GM18868 (cell line): ENCODE measurements around the gene ADRA2B.
"Not testable (repeated sequence)": the region's sequence is repeated elsewhere in the genome, so short reads cannot be mapped to it uniquely, and the experiment has no call there.

Experiments
- ATAC-seq: cut with Tn5 transposase; IDR thresholded peaks from one replicate; pipeline ENCODE4 v1.9.1; 2021; ENCODE audit warnings: mild to moderate bottlenecking, moderate library complexity; ENCODE audit not compliant: unreplicated experiment

The ADRA2B gene

GRCh38 chr2:96071087-96071976 is 45.0 kb downstream of the ADRA2B start:
- ATAC-seq, result not testable (repeated sequence)

DNA sequence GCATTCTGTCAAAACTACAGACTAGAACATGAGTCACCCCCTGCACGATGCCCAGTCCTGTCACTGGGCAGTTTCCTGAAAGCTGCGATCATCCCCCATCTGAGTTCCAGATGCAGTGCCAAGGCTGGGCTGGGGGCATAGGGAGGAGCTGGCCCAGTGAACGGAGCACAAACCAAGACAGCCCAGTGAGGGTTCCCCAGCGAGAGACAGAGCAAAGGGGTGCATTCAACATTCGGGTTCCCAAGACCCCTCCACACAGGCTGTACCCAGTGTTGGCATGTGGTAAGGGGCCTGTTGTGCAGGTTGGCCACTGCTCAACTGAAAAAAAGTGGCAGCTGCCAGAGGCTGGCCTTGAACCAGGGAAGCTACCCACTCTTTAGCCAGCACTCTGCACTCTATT is 46.0 kb downstream of the ADRA2B start:
- ATAC-seq, result not testable (repeated sequence)

- not testable (repeated sequence) for ATAC-seq
These were observed 46.5 kb downstream of the ADRA2B start for GRCh38 chr2:96069878-96070277.

- not testable (repeated sequence) for ATAC-seq
These were observed 48.3 kb downstream of the ADRA2B start for GRCh38 chr2:96067902-96068581.

GRCh38 chr2:96067098-96067660 is 49.2 kb downstream of the ADRA2B start:
- not testable (repeated sequence) for ATAC-seq

DNA sequence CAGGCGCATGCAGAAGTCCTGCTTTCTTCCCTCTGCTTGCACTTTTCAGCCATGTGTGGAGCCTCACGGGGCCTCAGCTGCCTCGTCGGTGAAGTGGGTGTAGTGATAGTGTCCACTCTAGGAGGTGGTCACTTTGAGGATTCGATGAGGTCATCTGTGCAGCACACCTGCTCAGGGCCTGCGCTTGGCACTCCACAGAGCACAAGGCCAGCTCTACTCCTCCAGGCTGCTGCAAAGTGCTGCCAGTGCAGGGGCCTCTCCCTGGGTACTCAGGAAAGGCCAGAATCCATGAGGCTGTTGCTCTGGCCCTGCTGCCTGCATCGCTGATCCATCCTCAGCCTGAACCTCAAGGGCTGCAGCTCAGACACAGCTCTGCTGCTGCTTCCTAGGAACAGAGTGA is 49.9 kb downstream of the ADRA2B start:
- not testable (repeated sequence) for ATAC-seq

GRCh38 chr2:96065954-96066353 is 50.4 kb downstream of the ADRA2B start:
- ATAC-seq, result not testable (repeated sequence)

GRCh38 chr2:96065381-96065930 is 50.9 kb downstream of the ADRA2B start:
- ATAC-seq, result no peak

DNA sequence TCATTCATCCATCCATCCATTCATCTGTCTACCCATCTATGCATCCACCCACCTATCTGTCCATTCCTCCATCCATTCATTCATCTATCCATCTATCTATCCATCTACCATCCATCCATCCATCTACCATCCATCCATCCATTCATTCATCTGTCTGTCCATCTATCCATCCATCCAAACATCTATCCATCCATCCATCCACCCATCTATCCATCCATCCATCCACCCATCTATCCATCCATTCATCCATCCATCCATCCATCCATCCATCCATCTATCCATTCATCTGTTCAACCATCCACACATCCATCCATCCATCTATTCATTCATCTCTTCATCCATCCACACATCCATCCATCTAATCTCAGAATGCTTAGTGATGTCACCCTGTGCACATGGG is 51.6 kb downstream of the ADRA2B start:
- not testable (repeated sequence) for ATAC-seq

DNA sequence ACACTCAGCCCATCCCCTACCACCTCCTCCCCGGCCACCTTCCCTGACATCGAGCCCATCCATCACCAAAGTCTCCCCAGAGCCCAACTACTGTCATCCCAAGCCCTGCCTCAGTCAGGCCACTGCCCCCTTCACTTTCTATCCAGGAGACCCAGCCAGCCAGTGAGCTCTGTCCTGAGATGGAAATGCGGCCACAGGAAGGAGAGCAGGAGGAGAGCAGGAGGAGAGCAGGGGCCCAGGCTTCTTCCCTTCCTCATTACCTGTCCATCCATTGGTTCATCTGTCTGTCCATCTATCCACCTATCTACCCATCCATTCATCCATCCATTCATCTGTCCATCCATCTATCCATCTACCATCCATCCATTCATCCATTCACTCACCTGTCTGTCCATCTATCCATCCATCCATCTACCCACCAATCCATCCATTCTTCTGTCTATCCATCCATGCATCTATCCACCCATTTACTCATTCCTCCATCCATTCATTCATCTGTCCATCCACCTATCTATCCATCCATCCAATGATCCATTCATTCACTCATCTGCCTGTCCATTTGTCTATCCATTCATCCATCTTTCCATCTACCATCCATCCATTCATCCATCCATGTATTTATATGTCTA is 52.2 kb downstream of the ADRA2B start:
- ATAC-seq, result not testable (repeated sequence)

- ATAC-seq, result not testable (repeated sequence)
These were observed 53.1 kb downstream of the ADRA2B start for GRCh38 chr2:96063116-96063899.
